GM21423 (cell line): ENCODE measurements around the gene GABRR1.
"Not testable (repeated sequence)": the region's sequence is repeated elsewhere in the genome, so short reads cannot be mapped to it uniquely, and the experiment has no call there.

Experiments used
- ATAC-seq: cut with Tn5 transposase; IDR thresholded peaks from one replicate; pipeline ENCODE4 v1.9.1; 2021; ENCODE audit warnings: mild to moderate bottlenecking, moderate library complexity; ENCODE audit not compliant: unreplicated experiment

GABRR1 gene

DNA sequence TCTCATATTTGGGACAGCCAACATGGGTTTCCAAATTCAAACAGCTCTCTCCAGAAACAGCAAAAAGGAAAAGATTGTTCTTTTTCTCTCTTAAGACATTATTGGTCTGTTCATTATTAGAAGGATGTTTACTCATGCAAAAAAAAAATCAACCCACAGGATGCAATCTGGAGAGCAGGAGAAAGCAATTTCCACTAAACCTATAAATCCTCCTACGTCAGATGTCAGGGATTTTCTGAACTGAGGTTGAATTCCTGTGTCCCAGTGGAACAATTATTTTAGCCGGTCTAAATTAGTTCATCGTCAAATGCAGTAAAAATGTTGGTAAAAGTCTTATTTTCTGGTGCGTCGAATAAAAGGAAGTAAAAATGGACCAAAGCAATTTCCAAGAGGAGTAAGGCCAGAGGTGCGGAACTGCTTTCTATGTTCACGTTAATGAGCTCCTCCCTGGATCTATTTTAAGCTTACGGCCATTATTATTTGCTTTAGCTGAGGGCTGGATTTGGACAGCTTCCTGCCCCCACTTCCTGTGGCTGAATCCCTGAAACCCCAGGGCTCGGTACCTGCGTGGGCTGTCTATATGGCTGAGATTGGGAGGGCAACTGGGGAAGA lies at the start of gene GABRR1:
Gene GABRR1, minus strand, starts transcription at position 60 of the 612 bp plus-strand sequence. Its CDS starts 36 bp downstream, at position 24.
- ATAC-seq = no peak

DNA sequence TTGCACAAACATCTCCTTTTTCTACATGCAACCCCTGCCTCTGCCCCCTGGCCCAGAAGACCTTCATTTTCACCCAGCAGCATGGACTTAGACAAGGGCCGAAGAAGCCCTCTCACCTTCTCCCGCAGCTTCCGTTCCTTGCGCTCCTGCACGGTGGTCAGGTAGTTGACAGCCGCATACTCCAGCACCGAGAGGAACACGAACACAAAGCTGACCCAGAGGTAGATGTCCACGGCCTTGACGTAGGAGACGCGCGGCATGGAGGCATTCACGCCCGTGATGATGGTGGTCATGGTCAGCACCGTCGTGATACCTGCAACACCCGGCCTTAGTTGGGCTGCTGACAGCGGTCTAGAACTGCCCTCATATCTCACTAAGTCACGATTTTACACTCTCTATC lies 47.1 kb upstream of the GABRR1 start:
- ATAC-seq = no peak

DNA sequence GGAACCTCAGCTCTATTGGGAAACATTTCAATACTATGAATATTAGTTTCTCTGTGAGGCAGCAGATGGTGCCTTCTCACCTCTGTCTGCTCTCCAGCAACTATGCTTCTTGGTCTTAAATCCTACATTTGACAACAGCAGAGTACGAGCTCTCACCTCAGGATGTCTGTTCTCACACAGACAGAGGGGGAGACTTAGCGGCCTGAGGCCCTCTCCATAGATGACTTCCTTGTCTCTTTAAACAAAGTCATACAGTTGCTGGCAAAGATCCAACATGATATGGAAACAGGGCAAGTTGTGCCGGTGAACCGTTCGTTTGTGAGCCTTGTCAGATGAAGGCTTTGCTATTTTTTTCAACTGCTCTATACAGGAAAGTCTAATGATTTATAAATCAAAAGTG lies 43.7 kb upstream of the GABRR1 start:
- no peak for ATAC-seq

DNA sequence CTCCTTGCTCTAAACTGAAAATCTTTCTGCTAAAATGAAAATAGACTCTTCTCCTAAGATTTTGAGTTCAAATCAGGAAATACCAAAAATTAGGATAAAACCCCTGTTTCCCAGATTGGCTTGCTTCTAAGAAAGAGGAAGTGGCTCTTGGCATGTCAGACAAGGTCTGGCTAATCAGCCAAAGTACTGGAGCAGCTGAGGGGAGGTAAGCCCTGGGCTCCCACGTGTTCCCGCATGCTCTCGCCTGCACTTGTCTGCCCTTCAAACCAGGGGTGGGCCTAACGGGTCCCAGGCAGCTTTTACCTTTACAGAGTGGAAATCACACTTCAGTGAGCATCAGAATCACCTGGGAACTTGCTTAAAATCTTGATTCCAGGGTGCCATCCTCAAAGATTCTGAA lies 43.2 kb upstream of the GABRR1 start:
- no peak for ATAC-seq

DNA sequence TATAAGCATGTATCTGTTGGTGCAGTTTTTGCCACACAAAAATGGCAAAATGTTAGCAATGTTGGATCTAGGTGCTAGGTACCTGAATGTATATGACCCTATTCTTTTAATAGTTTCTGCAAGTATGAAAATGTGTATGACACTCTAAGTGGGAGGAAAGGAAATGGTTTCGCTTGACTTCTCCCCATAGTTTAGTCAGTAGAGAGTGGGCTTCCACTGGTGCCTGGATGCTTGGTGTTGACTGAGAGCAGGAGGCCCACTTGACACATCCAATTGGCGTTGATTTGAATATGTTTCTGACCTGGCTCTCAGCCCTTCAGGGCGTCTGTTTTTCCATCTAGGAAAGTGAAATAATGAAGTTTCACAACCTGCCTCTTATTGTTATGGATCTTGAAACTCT lies 41.8 kb upstream of the GABRR1 start:
- ATAC-seq = no peak

DNA sequence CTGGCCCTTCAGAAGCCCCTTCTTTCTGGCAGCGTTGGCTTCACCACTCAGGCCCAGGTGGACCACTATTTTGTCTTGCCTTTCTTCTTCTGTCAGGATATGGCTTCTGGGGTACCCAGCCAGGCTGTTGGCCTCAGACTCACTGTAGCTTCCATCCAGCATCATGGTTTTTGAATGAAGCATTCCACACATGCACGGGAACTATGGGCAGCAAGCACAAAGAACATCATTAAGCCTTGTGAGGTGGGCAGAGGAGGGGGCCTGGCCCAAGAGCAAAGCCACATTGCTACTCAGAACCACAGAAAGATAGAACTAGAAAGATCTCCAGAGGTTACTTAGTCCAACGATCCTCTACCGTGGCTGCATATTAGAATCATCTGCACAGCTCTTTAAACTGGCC lies 40.6 kb upstream of the GABRR1 start:
- no peak for ATAC-seq

DNA sequence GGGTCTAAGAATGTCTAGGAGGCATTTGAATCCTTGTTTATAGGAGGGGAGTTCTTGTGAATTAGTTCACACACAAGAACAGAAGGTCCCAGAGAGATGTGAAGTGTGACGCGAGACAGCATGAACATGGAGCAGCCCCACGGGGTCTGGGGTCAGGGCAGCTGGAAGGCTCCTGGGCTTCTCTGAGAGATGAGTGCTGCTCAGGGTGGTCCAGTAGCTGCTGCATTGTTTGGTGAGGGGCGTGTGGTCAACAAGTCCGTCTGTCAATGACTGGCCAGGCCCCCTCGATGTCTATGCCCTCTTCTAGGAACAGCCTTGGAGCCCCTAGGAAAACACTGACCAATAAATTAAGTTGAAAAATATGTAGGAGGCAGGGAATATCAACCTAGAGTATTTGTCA lies 40.2 kb upstream of the GABRR1 start:
- no peak for ATAC-seq

DNA sequence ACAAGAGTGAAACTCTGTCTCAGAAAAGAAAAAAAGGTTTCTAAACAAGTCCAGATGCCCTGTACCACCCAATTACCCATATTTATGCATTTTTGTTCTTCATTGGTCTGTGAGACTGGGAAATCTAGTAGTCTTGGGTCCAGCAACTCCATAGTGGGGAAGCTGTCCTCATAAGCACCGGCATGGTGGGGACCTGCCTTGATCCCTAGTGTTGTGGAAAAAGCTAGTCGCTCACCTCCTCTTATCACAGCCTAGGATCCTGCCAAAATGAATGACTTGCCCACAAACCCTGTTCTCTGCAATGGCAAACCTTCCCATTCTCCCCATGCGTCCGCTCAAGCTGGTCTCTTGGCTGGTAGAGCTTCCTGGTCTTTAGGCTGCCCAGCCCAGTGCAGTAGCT lies 38.3 kb upstream of the GABRR1 start:
- no peak for ATAC-seq

DNA sequence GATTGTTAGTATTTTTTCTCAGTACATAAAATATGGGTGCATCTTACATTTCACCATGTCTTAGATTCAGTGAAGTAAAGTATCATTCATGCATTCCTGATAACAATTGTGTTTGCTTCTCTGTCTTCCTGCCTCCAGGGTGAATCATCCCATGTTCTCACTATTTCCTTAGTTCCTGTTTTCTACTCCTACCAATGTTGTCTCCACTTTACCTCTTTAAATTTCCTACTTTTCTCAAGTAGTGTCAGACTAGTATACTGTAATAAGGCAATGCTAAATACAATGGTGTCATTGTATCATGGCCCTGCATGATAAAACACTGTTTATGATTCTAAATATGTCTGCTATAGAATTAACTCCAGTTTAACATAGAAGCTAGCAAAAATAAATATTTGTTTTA lies 37.4 kb upstream of the GABRR1 start:
- no peak for ATAC-seq

DNA sequence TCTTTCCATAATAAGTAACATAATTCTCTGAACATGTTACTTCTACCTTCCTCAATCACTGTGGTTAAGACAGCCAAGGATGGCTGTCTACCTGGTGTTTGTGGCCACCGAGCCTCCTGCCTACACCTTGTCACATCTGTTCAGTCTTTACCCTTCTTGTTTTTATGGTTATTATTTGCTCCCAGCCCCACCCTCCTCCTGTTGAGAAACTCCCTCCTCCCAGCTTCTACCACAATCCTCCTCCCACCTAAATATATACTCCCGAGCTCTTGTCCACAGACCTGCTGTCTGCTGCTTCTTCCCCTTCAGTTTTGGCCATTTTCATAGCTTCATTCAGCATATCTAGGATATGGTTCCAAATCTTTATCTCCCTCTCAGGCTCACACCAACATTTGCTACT lies 35.7 kb upstream of the GABRR1 start:
- ATAC-seq = no peak

DNA sequence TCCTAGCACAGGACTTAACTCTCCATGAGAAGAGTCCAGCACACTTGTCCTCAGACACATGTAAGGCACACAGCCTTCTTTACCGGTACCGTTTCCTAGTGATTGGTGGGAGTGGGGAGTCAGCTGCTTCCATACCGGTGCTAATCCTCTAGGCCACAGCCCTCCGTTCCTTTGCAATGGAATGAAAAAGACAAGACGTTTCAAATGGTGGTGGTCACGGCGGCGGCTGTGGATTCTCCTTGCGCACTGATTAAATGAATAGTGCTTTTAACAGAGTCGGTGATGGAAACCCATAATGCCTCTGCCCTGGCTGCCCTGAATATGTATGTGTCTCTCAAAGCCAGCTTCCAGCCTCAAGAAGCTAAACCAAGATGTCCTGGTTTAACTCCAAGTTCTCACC lies 34.8 kb upstream of the GABRR1 start:
- no peak for ATAC-seq

DNA sequence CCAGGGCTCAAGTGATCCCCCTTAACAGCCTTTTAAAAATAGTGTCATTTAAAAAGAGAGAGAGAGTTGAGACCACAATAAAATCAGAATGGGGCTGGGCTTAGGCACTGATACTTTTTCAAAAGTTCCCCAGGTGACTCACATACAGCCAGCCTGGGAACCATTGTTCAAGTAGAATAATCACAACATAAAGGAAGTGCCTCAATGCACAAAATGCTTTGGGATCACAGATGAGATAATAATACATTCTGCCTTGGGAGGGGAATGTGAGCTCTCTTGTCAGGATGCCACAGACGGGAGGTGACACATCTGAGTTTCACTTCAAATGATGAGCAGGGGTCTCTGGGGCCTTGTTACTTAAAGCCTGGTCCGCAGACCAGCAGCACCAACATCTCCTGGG lies 34.0 kb upstream of the GABRR1 start:
- no peak for ATAC-seq

DNA sequence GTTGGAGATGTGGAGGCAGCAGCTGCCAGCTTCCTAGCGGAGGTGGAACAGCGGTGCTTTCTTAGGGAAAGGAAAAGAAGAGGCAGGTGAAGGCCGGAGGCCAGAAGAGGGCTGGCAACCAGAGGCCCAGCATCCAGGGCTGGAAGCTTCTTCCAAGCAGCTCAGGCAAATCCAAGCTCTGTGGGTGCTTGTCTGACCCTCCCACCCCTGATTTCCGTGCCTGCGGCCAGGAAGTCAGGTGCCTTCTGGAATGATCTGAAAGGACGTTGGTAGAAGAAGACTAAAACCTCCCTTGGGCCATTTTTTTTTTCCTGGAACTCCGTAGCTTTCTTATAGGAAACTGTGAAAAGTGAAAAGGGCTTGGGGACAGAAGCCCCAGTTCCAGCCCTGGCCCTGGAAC lies 33.1 kb upstream of the GABRR1 start:
- no peak for ATAC-seq

DNA sequence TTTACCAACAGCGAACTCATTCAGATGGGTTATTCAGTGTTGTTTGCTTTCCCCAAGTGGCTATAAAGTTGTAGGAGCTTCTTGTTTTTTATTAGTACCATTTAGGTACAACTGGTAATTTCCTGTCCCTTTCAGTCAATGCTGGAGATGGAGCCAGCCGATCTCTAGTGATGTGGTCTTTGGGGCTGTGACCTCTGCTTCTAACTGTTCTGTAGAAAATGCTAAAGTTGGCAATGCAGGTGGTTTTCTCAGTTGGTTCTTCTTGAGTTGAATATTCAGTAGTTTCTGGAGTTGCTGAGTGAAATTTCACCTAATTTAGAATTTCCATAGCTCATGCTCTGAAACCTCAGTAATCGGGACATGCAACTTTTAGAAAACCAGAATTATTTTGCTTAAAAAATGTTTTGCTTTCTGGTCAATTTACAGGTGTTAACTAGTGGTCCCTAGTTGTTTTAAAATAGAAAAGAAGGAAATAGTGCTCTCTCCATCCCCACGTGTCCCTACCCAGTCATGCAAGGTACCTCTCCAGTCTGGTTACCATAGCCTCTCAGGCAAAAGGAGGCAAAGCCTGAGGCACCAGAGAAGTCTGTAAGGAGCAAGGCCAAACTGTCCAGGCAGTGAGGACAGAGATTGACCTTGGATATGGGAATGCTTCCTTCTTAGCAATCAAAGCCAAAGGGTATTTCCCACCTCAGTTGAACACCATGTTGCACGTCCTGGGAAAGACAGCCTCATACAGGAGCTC lies 27.3 kb upstream of the GABRR1 start:
- no peak for ATAC-seq

DNA sequence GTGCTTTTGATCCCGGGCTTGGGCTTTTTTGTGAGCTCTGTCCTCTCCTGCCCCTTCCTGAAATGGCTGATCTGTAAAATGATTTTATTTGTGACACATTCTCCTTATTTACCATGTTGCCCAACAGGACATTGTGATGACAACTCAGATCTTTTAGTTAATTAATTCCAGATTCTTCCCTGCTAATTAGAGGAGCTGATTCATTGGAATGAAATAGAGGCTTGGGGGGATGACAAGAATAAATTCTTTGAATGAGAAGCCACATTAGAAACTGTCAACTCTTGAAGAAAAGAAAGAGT lies 26.1 kb upstream of the GABRR1 start:
- ATAC-seq = no peak

DNA sequence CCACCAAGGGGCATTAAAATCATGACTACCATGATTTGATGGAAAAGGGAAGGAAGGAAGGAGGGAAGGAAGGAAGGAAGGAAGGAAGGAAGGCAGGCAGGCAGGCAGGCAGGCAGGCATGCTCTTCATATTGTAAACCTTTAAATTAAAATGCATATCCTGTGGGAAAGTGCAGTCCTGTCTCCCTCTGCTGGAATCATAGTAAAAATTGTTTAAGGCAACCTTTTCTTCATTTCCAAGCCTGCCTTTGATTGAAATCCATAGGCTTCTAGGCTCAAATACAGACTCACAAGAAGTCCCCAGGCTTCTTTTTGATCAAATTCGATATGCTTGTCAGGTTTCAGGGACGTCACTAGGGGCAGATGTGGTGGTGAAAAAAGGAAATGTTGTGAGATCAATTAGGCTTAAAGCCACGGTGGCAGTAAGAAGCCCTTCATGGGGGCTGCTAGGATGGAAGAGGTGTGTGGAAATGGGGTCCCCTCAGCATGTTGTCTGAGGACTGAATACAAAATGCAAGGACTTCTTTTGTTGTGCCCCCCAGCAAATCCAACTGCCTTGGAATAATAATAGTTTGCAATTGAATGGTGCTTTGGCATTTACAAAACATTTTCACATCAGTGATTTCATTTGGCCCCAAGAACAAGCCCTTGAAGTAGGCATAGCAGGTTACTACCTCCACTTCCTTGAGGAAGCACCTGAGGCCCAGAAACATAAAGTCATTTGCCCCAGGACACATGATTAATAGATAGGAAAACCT lies 25.6 kb upstream of the GABRR1 start:
- ATAC-seq = no peak

DNA sequence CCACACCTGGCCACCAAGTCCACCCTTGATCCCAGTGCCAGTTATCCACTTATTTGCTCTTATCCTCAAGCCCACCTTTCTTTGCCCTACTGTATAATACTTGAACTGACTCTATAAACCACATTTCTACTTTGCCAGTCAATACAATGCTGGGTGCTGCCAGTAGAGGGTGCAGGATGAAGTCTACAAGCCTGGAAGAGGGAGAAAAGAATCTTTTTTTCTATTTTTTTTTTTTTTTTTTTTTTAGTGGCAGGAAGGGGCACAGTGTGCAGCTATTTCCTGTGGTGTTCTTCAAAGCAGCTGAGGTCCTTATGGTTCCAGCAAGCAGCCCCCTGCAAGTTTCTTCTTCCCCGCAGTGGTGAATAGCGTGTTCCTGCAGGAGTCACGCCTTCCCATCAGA lies 22.2 kb upstream of the GABRR1 start:
- no peak for ATAC-seq

DNA sequence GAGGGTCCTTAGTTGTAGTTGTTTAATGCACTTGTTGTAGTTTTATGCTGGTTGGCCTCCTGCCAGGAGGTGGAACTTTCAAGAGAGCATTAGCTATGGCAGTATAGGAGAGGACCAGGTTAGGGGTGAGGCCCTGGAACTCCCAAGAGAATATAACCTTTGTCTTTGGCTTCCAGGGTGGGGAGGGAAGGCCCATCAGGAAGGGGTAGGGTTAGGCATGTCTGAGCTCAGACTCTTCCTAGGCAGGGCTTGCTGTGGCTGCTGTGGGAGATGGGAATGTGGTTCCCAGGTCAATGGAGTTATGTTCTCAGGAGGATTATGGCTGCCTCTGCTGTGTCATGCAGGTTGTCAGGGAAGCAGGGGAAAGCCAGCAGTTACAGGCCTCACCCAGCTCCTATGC lies 20.0 kb upstream of the GABRR1 start:
- ATAC-seq = no peak

DNA sequence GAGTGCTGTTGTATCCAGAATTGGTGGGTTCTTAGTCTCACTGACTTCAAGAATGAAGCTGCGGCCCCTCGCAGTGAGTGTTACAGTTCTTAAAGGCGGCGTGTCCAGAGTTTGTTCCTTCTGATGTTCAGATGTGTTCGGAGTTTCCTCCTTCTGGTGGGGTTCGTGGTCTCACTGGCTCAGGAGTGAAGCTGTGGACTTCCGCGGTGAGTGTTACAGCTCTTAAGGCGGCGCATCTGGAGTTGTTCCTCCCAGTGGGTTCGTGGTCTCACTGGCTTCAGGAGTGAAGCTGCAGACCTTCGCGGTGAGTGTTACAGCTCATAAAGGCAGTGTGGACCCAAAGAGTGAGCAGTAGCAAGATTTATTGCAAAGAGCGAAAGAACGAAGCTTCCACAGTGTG lies 16.4 kb upstream of the GABRR1 start:
- ATAC-seq = not testable (repeated sequence)

DNA sequence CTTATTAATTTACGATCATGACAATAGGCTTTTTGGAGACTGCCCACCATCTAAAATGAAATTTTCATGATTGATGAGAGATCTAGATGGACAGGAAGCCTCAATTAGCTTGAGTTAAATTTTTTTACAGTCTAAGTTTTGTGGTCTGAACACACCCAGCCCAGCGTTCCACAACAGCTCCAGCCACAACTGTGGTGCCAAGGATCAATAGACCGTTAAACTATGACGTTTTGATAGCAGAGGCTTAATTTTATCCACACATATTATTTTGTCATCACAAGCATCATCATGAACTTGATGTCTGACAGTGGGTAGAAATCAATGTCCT lies 5.5 kb upstream of the GABRR1 start:
- ATAC-seq = no peak

DNA sequence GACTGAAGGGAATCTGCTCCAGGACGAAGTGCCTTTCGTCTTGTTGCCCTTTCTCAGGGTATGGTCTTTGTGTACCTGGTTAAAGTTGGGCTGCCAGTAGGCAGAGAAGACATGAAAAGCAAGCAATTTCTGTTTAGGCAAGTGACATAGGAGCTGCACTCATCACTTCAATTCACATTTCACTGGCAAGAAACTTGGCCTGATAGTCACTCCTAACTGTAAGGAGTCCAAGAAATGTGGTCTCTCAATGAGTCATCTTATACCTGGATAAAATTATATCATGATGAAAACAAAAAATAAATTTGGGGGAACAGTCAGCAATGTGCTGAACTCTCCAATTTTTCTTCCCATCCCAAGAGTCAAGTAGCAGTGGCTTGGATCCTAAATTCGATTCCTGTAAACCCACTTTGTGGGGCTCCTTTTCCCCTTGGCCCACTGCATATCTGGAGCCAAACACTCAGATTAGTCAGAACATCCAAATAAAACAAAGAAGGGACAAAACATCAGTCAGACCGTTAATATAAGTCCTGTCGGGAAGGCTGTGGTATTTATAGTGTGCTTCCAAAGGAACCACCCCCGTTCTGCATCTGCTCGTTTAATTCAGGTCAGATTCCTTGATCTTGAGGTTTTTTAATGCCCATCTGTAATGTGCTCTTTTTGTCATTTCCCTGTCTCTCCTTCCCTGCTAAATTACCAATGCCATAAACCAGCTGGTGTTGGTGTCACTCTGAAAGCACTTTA lies 5.0 kb upstream of the GABRR1 start:
- ATAC-seq = no peak

DNA sequence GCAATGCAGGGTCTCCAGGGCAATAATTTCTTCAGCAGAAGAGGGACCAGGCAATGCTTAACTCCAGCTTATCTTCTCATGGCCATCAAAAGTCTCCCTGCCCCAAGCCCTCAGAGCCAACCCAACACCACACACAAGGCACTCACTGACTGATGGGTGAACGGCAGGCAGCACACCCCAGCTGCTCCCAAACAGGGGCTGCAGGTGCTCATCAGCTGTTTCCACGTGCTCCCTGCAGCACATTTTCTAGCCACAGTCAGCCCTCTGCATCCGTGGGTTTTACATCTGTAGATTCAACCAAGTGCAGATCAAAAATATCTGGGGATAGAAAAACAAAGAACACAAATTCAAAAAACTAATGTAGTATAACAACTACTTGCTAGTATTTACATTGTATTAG lies 4.0 kb upstream of the GABRR1 start:
- ATAC-seq = no peak
